Measurements from ENCODE around the gene ZP4.
A peak's percentile ranks its signal among the peaks of the same experiment; 100 is the strongest.
"Not testable (repeated sequence)": the region's sequence is repeated elsewhere in the genome, so short reads cannot be mapped to it uniquely, and the experiment has no call there.

Gene ZP4

DNA sequence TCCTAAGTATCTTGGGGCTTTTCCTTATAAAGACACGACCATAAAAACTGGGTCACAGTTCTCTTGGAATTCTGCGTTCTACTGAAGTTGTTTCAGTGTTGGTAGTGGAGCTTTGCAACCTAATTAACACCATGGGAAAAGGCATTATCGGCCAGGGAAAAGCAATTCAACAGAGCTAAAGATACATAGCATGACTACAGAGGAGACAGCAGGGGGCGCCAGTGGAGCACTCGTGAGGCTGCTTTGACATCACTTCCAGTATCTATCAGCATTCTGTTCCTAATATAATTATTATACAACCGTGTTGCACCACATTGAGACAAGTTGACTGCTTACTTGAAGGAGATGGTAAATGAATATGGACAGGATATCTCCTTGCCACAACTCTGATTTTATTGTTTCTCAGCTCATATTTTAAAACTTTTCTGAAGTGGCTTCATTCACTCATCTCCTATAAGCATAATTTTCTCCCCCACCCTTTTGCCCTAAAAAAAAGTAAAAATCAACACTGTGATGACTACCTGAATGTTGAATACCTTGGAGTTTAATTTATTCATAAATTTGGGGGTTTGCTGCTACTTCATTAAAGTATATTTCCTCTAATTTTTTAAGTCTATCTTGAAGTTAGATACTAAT, 39.4 kb downstream of the ZP4 start:
- TF ChIP-seq, protein P1, sequence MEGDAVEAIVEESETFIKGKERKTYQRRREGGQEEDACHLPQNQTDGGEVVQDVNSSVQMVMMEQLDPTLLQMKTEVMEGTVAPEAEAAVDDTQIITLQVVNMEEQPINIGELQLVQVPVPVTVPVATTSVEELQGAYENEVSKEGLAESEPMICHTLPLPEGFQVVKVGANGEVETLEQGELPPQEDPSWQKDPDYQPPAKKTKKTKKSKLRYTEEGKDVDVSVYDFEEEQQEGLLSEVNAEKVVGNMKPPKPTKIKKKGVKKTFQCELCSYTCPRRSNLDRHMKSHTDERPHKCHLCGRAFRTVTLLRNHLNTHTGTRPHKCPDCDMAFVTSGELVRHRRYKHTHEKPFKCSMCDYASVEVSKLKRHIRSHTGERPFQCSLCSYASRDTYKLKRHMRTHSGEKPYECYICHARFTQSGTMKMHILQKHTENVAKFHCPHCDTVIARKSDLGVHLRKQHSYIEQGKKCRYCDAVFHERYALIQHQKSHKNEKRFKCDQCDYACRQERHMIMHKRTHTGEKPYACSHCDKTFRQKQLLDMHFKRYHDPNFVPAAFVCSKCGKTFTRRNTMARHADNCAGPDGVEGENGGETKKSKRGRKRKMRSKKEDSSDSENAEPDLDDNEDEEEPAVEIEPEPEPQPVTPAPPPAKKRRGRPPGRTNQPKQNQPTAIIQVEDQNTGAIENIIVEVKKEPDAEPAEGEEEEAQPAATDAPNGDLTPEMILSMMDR (conservative IDR thresholded peaks at IDR 0.05; ENCODE audit: low read length) = peak; percentile 10; the same call in 1 of the 2 replicates
- no peak for DNase-seq (ENCODE audit: low read depth)
- H3K4me3 ChIP-seq (ENCODE audit: low read length) = no peak overlapping the region

- H3K4me3 ChIP-seq (ENCODE audit: low read length); DNase-seq (ENCODE audit: low read depth): not testable (repeated sequence)
Observed at GRCh38 chr1:237843516-237843915, 47.2 kb downstream of the ZP4 start.

DNA sequence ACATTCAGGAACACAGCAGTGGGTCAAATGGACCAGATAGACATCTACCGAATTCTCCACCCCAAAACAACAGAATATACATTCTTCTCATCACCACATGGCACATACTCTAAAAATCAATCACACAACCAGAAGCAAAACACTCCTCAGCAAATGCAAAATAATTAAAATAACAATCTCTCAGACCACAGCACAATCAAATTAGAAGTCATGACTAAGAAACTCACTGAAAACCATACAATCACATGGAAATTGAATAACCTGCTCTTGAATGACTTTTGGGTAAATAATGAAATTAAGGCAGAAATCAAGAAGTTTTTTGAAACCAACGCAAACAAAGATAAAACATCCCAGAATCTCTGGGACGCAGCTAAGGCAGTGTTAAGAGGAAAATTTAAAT, 49.2 kb downstream of the ZP4 start:
- H3K4me3 ChIP-seq (ENCODE audit: low read length) = no peak overlapping the region
- no peak for DNase-seq (ENCODE audit: low read depth)

DNA sequence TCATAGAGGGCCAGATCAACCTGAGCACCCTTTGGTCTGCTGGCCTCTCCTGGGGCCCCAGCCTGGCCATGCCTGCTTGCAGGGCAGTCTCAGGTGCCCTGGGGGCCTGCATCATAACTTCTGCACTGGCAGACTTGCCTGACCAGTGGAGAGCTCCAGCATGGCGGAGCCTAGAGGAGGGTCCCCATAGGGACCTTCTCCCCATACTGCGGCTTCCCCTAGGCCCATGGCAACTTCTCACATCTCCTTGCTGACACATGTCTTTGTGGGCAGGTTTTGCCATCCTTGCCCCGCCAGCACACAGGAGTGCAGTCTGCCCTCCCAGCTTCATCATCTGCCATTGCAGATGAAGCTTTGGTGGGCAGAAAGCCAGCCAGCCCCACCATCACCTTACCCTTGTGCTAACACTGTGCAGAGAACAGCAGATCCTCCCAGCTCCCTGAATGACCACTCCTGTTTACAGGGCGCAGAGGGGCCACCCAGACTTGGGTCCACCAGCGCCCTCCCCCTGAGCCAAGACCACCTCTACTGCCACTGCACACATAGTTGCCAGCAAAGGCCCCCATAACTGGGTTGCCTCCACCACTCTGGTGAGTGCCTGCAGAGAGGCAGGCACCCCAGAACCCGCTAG, 51.7 kb downstream of the ZP4 start:
- no peak overlapping the region for H3K4me3 ChIP-seq (ENCODE audit: low read length)
- no peak for DNase-seq (ENCODE audit: low read depth)
- TF ChIP-seq, protein P1 (conservative IDR thresholded peaks at IDR 0.05; ENCODE audit: low read length) = no peak

More for the DNA sequence above, 49.2 kb downstream of the ZP4 start:
- TF ChIP-seq, protein P1 (conservative IDR thresholded peaks at IDR 0.05; ENCODE audit: low read length) = no peak

DNA sequence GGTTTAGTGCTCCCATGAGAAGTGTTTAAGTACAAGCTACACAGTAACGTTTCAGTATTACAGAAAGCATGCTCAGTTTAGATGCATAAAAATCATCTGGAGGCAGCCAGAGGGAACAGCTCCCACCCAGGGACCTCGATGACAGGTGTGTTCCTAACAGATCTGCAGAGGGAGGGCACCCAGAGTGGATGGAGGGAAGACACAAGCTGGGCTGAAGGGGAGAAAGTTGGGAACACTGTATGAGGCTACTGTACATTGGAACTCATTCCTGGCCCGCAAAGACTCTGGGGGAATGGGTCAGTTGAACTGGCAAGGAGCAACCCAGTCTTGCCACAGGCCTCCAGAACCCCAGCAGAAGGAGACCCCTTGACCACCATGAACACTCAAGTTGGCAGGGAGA, 52.4 kb downstream of the ZP4 start:
- TF ChIP-seq, protein P1 (conservative IDR thresholded peaks at IDR 0.05; ENCODE audit: low read length) = no peak
- no peak overlapping the region for H3K4me3 ChIP-seq (ENCODE audit: low read length)
- no peak for DNase-seq (ENCODE audit: low read depth)

- no peak overlapping the region for H3K4me3 ChIP-seq (ENCODE audit: low read length)
- TF ChIP-seq, protein P1 (conservative IDR thresholded peaks at IDR 0.05; ENCODE audit: low read length) = no peak
- no peak for DNase-seq (ENCODE audit: low read depth)
Observed at GRCh38 chr1:237834461-237834860, 56.3 kb downstream of the ZP4 start.

GRCh38 chr1:237834048-237834447, 56.7 kb downstream of the ZP4 start:
- DNase-seq (ENCODE audit: low read depth) = no peak
- TF ChIP-seq, protein P1 (conservative IDR thresholded peaks at IDR 0.05; ENCODE audit: low read length) = no peak
- no peak overlapping the region for H3K4me3 ChIP-seq (ENCODE audit: low read length)

Measured in AG10803 (cell line).